HG03103 (cell line): Measurements from ENCODE around the gene EPO.
A peak's percentile ranks its signal among the peaks of the same experiment; 100 is the strongest.
"Not testable (repeated sequence)": the region's sequence is repeated elsewhere in the genome, so short reads cannot be mapped to it uniquely, and the experiment has no call there.

Experiments
- ATAC-seq: cut with Tn5 transposase; IDR thresholded peaks from one replicate; pipeline ENCODE4 v1.9.1; 2021; ENCODE audit warnings: low read depth; ENCODE audit not compliant: unreplicated experiment

The EPO gene

DNA sequence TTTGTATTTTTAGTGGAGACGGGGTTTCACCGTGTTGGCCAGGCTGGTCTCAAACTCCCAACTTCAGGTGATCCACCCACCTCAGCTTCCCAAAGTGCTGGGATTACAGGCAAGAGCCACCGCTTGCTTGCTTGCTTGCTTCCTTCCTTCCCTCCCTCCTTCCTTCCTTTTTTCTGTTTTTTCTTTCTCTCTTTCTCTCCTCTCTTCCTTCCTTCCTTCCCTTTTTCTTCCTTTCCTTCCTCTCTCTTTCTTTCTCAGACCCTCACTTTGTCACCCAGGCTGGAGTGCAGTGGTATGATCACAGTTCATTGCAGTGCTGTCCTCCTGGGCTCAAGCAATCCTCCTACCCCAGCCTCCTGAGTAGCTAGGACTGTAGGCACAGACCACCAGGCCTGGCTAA lies 19.2 kb upstream of the EPO start:
- ATAC-seq: not testable (repeated sequence)

DNA sequence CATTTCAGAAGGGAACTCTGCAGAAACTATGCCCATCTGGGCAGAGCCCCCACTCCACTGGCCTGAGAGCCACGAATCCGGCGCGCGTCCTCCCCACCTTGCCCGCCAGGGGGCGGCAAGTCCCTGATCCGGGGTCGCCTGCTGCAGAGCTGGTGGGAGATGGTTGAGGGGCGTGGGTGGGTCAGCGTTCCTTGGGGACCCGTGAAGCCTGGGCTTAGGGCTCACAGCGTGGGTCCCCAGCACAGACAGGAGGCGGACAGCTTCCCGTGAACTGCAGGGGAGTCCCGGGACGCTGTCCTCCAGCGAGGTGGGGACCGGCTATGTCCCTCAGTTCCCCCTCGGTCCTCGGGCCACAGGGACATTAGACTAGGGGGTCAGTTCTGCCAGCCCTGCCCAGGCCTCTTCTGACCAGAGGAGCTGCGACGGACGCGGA lies 14.9 kb upstream of the EPO start:
- ATAC-seq: peak; percentile 49

DNA sequence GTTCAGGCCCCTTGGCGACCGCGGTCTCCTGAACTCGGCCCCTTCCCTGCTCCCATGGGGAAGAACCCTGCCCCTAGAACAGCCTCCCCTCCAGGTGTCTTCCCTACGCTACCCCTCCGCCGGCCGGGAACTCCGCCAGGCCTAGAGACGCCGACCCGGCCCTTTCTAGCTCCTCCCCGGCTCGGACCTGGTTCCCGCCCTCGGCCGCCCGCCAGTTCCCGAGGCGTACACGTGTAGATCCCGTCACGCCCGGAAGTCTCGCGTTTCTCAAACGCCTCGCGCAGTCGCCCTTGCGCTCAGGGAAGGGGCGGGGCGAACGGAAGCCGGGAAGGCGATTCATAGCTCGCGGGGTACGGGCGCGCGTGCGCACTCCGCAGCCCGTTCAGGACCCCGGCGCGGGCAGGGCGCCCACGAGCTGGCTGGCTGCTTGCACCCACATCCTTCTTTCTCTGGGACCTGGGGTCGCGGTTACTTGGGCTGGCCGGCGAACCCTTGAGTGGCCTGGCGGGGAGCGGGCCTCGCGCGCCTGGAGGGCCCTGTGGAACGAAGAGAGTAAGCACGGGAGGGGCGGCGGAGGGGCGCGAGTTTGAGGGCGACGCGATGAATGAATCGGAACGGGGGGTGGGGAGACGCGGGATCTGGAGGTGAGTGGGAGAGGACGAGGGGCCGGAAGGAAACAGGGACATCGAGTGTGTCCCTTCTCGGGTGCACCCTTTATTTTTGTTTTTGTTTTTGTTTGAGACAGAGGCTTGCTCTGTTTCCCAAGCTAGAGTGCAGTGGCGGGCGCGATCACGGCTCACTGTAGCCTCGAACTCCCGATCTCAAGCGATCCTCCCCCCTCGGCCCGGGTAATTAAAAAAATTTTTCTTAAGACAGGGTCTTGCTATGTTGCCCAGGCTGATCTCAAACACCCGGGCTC lies 14.3 kb upstream of the EPO start, which contains the start of gene POP7:
Gene POP7 (plus strand): TSS at position 369 of the 919 bp plus-strand sequence. CDS start 710 bp downstream, outside the sequence.
- peak; percentile 57 for ATAC-seq

DNA sequence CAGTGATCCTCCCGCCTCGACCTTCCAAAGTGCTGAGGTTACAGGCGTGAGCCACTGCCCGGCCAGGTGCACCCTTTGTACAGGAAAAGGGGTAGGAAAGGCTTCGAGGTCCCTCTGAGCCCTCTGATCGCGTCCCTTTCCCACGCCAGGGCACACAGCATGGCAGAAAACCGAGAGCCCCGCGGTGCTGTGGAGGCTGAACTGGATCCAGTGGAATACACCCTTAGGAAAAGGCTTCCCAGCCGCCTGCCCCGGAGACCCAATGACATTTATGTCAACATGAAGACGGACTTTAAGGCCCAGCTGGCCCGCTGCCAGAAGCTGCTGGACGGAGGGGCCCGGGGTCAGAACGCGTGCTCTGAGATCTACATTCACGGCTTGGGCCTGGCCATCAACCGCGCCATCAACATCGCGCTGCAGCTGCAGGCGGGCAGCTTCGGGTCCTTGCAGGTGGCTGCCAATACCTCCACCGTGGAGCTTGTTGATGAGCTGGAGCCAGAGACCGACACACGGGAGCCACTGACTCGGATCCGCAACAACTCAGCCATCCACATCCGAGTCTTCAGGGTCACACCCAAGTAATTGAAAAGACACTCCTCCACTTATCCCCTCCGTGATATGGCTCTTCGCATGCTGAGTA lies 13.5 kb upstream of the EPO start:
- ATAC-seq: no peak

DNA sequence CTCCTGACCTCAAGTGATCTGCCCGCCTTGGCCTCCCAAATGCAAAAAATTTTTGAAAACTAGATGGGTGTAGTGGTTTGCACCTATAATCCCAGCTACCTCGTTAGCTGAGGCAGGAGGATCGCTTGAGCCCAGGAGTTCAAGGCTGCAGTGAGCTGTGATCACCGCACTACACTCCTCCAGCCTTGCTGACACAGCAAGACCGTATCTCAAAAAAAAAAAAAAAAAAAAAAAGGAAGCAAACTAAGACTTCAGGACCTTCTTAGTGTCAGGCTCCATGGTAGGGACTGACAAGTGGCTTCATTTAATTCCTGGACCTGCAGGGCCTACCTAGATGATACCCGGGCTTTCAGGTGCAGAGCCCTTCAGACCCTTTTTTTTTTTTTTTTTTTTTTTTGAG lies 11.9 kb upstream of the EPO start:
- ATAC-seq: no peak

DNA sequence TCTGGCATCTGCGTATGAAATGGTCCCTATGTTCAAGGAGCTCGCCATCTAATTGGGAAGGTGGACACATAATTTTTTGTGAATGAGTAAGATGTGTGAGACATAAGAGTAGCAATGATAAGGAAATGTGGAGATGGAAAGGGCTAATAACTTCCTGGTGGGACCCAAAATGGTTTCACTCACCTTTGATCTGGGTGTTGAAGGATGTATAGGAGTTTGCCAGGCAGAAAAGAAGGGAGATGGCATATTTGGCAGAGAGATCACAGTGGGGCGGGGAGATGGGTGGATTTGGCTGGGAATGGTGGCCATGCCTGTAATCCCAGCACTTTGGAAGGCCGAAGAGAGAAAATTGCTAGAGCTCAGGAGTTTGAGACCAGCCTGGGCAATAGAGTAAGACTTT lies 9.8 kb upstream of the EPO start:
- no peak for ATAC-seq

DNA sequence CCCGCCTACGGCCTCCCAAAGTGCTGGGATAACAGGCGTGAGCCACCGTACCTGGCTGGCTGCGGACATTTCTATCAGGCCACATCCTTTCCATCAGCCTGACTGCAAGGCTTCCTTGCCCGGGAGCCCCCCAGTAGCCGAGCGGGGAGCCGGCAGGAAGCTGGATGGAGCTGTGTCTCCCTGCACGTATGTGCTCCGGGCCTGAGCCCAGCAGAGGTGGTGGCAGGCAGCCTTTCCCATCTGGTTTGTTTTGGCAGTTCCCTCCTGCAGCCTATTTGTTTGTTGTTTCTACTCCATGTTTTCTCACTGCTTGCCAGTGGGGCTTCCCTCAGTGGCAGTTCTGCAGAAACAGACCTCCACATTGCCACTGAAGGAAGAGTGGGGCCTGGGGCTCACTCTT lies 8.9 kb upstream of the EPO start:
- ATAC-seq: no peak

DNA sequence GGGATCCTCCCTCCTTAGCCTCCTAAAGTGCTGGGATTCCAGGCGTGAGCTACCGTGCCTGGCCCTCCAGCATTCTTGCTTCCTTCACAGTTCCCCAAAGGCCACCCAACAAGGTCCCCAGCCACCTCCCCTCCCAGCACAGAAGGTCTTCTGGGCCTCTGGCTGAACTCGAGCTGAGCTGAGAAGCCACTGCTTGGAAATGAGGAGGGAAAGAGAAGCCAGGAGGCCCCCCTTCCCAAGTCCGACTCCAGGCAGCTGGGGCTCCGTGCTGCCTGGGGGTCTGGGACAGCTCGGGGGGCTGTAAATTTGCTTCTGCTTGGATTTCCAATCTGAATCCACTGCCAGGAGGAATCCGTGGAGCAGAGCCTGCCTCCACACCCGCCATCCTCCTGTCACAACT lies 5.5 kb upstream of the EPO start:
- ATAC-seq: no peak

DNA sequence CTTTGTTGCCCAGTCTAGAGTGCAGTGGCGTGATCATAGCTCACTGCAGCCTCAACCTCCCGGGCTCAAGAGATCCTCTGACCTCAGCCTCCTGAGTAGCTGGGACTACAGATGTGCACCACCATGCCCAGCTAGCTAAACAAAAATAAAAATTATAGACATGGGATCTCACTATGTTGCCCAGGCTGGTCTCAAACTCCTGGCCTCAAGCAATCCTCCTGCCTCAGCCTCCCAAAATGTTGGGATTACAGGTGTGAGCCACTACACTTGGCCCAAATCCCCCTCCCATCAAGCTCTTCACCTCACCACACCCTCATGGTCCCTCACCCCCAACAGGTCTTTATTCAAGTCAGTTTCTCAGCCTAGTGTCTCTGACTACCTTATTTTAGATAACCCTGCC lies 3.2 kb upstream of the EPO start:
- ATAC-seq: not testable (repeated sequence)

DNA sequence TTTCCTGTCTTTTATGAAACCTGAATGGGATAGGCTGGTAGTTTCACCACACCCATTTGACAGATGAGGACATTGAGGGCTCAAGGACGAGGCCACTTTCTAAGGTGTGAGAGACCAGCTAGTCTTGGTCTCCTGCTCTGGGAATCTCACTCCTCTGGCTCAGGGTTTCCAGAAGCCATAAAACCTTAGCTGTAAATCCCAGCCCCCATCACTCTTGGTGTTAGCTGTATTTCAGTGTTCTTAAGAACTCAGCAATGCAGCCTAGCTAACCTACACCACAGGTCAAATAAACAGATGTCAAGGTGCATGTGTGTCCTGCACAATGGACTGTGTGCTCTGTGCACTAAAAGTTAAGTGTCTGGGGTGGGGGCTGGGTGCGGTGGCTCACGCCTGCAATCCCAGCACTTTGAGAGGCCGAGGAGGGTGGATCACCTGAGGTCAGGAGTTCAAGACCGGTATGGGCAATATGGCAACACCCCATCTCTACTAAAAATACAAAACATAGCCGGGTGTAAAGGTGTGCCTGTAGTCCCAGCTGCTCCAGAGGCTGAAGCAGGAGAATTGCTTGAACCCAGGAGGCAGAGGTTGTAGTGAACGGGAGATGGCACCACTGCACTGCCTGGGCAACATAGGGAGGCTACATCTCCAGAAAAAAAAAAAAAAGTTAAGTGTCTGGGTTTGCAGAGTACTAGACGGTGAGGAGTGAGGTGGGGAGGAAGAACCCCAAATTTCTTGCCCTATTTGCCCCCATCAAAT lies 567 bp upstream of the EPO start:
- ATAC-seq: no peak

DNA sequence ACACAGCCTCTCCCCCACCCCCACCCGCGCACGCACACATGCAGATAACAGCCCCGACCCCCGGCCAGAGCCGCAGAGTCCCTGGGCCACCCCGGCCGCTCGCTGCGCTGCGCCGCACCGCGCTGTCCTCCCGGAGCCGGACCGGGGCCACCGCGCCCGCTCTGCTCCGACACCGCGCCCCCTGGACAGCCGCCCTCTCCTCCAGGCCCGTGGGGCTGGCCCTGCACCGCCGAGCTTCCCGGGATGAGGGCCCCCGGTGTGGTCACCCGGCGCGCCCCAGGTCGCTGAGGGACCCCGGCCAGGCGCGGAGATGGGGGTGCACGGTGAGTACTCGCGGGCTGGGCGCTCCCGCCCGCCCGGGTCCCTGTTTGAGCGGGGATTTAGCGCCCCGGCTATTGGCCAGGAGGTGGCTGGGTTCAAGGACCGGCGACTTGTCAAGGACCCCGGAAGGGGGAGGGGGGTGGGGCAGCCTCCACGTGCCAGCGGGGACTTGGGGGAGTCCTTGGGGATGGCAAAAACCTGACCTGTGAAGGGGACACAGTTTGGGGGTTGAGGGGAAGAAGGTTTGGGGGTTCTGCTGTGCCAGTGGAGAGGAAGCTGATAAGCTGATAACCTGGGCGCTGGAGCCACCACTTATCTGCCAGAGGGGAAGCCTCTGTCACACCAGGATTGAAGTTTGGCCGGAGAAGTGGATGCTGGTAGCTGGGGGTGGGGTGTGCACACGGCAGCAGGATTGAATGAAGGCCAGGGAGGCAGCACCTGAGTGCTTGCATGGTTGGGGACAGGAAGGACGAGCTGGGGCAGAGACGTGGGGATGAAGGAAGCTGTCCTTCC lies 620 bp downstream of the EPO start:
- ATAC-seq: no peak

DNA sequence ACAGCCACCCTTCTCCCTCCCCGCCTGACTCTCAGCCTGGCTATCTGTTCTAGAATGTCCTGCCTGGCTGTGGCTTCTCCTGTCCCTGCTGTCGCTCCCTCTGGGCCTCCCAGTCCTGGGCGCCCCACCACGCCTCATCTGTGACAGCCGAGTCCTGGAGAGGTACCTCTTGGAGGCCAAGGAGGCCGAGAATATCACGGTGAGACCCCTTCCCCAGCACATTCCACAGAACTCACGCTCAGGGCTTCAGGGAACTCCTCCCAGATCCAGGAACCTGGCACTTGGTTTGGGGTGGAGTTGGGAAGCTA lies 1.2 kb downstream of the EPO start:
- no peak for ATAC-seq

DNA sequence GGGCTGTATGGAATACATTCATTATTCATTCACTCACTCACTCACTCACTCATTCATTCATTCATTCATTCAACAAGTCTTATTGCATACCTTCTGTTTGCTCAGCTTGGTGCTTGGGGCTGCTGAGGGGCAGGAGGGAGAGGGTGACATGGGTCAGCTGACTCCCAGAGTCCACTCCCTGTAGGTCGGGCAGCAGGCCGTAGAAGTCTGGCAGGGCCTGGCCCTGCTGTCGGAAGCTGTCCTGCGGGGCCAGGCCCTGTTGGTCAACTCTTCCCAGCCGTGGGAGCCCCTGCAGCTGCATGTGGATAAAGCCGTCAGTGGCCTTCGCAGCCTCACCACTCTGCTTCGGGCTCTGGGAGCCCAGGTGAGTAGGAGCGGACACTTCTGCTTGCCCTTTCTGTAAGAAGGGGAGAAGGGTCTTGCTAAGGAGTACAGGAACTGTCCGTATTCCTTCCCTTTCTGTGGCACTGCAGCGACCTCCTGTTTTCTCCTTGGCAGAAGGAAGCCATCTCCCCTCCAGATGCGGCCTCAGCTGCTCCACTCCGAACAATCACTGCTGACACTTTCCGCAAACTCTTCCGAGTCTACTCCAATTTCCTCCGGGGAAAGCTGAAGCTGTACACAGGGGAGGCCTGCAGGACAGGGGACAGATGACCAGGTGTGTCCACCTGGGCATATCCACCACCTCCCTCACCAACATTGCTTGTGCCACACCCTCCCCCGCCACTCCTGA lies 2.4 kb downstream of the EPO start:
- ATAC-seq: no peak

DNA sequence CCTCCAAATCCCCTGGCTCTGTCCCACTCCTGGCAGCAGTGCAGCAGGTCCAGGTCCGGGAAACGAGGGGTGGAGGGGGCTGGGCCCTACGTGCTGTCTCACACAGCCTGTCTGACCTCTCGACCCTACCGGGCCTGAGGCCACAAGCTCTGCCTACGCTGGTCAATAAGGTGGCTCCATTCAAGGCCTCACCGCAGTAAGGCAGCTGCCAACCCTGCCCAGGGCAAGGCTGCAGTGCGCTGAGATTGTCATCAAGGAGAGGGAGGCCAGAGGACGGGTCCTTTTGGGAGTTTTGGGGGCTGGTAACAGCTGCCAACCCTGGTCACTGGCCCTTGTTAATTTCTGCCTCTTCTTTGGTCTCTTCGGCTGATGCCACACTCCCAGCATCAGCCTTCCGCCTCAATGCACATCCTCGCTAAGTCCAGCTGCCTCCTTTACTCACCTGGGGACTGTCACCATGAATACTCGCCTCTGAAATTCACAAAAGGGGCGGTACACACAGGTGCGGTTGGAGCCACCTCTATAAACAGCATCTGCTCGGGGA lies 3.5 kb downstream of the EPO start:
- no peak for ATAC-seq

DNA sequence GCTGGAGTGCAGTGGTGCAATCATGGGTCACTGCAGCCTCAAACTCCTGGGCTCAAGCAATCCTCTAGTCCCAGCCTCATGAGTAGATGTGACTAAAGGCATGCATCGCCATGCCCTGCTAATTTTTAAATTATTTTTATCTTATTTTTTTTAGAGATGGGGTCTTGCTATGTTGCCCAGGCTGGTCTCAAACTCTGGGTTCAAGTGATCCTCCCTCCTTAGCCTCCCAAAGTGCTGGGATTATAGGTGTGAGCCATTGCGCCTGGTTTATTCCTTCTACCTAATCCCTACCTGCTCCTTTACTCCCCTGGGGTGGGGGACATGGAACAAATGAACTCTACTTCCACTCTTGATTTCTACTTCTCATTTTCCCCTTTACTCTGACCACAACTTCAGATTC lies 4.1 kb downstream of the EPO start:
- ATAC-seq: not testable (repeated sequence)

DNA sequence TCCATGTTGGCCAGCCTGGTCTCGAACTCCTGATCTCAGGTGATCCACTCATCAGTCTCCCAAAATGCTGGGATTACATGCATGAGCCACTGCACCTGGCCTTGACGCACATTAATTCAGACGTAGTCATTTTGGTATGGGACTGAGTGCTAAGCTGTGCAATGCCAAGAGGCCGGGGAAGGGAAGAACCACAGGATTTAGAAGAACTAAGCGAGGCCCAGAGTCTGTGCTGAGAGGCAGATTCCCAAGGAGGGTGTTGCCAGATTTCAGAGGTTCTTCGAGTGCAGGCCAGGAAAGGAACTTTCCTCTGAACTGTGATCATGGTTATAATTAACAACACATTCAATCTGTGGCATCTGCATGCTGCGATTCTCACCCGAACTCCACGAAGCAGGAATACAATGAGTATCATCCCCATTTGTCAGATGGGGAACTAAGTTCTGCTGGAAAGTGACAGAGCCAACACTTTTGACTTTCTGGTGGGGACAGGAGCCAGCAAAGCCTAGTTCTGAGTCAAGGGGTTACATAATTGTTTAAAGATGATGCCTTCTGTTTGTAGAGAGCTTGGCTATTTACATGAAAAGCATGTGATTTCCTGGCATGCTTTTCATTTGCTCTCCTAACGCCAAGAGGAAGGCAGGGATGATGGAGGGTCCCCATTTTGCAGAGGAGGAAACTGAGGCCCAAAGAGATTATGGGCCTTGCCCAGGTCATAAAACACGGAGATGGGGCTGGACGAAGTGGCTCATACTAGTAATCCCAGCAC lies 6.9 kb downstream of the EPO start:
- no peak for ATAC-seq

DNA sequence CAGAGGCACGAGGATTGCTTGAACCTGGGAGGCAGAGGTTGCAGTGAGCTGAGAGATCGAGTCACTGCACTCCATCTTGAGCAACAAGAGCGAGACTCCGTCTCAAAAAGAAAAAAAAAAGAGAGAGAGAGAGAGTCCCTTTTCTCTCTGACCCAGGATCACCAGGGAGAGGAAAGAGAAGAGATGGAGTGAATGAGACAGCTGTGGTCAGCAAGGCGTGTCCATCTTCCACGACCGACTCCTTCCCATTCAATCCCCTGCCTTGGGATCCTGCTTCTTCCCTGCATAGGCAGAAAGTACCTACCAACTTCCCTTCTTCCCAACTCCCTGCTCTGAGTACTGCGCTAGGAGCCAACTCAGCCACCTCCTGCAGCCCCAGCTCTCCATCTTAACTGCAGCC lies 7.9 kb downstream of the EPO start:
- no peak for ATAC-seq

DNA sequence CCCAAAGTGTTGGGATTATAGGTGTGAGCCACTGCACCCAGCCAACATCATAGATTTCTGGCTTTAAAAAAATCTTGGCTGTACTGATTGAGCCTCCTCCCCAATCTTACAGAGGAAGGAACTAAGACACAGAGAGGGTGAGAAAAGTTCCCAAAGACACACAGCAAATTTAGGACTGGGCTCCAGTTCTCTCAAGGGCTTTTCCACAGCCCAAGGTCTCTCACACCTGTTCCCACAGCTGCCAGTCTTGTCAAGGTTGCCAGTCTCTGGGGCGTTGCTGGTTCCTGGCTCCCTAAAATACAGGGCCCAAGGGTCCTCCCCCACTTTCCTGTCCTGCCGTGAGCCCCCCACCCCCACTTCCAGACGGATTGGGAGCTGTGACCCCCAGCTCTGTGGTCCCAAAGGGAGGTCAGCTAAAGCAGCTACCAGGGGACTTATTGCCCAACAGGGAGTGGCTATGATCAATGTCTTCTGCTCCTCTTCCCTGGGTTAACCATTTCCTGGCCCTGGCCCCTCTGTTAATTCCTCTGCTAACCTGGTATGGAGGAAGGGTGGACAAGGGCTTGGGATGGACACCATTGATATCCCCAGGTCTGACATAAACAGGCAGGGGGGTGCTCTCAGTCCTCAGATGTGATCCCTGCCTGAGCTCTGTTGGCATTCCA lies 10.0 kb downstream of the EPO start:
- ATAC-seq: no peak
